ENCODE results near the gene NRXN3. TPM values are rescaled to one million over a fixed set of nuclear protein-coding genes. Genes with fewer than 3 reads are reported as not detected.

The NRXN3 gene
- total and polyA plus RNA-seq, 8 donors: 0.29 to 41.1 (median 9.1) TPM

- Histone ChIP-seq H3K9me3 (no peaks in the 10 kb centered on the region), H3K4me1 (peaks cover 0 to 4% (median 0%) of the 10 kb centered on the region in 4 donors), H3K27me3 (peaks cover 0 to 9% (median 0%) of the 10 kb centered on the region in 3 donors), H3K27ac (no peak overlapping the region), H3K4me3 (no peak overlapping the region), H3K36me3 (no peaks in the 10 kb centered on the region)
- DNase-seq: peak; percentile 44 to 81
- WGBS, 5 donors: 40 to 55% (median 44%) methylated on average over 13 of the region's 13 CpGs
- intact Hi-C loops (cut with DNase I; ENCODE audit: low total_unique reads): no loop called here
- TF ChIP-seq CTCF (IDR thresholded peaks at IDR 0.05) (peak in 5 of 7 experiments; percentile 62 to 78 (median 70)), EP300 (IDR thresholded peaks at IDR 0.05) (no peak), POLR2AphosphoS5 (IDR thresholded peaks at IDR 0.05) (no peak)
Measured at GRCh38 chr14:78598046-78598920, 428.1 kb downstream of the NRXN3 start.

GRCh38 chr14:78605025-78605762 is 435.0 kb downstream of the NRXN3 start:
- Histone ChIP-seq H3K27me3 (no peaks in the 10 kb centered on the region), H3K27ac (no peak overlapping the region), H3K9me3 (no peaks in the 10 kb centered on the region), H3K4me1 (no peaks in the 10 kb centered on the region), H3K36me3 (no peaks in the 10 kb centered on the region), H3K4me3 (no peak overlapping the region)
- DNase-seq: no peak
- WGBS, 5 donors: 65 to 77% (median 72%) methylated on average over 4 of the region's 4 CpGs
- intact Hi-C loops (cut with DNase I; ENCODE audit: low total_unique reads): no loop called here
- no peak for TF ChIP-seq EP300 (IDR thresholded peaks at IDR 0.05)

- no peak for DNase-seq
- Histone ChIP-seq H3K27me3 (peaks cover 0 to 4% (median 0%) of the 10 kb centered on the region in 3 donors), H3K9me3 (no peaks in the 10 kb centered on the region), H3K4me1 (no peaks in the 10 kb centered on the region), H3K4me3 (no peak overlapping the region), H3K36me3 (no peaks in the 10 kb centered on the region), H3K27ac (no peak overlapping the region)
- intact Hi-C loops (cut with DNase I; ENCODE audit: low total_unique reads): no loop called here
- TF ChIP-seq EP300 (IDR thresholded peaks at IDR 0.05): no peak
- no peak for TF ChIP-seq POLR2A (IDR thresholded peaks at IDR 0.05)
- TF ChIP-seq CTCF (IDR thresholded peaks at IDR 0.05): no peak
- TF ChIP-seq POLR2AphosphoS5 (IDR thresholded peaks at IDR 0.05): no peak
- 63 to 86% (median 74%) methylated on average over 1 of the region's 1 CpG for WGBS, 5 donors
Measured at GRCh38 chr14:78605897-78606500, 435.8 kb downstream of the NRXN3 start.

- TF ChIP-seq CTCF (IDR thresholded peaks at IDR 0.05): no peak
- no peak for TF ChIP-seq POLR2A (IDR thresholded peaks at IDR 0.05)
- TF ChIP-seq POLR2AphosphoS5 (IDR thresholded peaks at IDR 0.05): no peak
- no peak for TF ChIP-seq EP300 (IDR thresholded peaks at IDR 0.05)
- intact Hi-C loops (cut with DNase I; ENCODE audit: low total_unique reads): no loop called here
- 46 to 57% (median 53%) methylated on average over 4 of the region's 4 CpGs for WGBS, 5 donors
- peaks cover 0 to 4% (median 0%) of the 10 kb centered on the region in 3 donors for H3K27me3 ChIP-seq
- no peak for DNase-seq
- H3K36me3 ChIP-seq: no peaks in the 10 kb centered on the region
- H3K27ac ChIP-seq: no peak overlapping the region
- no peaks in the 10 kb centered on the region for H3K9me3 ChIP-seq
- H3K4me3 ChIP-seq: no peak overlapping the region
- H3K4me1 ChIP-seq: no peaks in the 10 kb centered on the region
Measured at GRCh38 chr14:78608998-78609787, 439.0 kb downstream of the NRXN3 start.

Measured in stomach (tissue), 9 donors.